NT2/D1 (cell line): ENCODE measurements around the gene SLC25A39.

Experiments
- DNase-seq: peaks from one replicate; pipeline ENCODE4 v3.0.0-alpha.2; 2011; ENCODE audit warnings: low read depth, low spot score
- H3K27me3 ChIP-seq: 2 replicates; pipeline ENCODE4 v1.6.0; 2011; ENCODE audit warnings: mild to moderate bottlenecking; ENCODE audit not compliant: insufficient read length, insufficient read depth
- H3K36me3 ChIP-seq: 2 replicates; pipeline ENCODE4 v1.6.1; 2011; ENCODE audit warnings: mild to moderate bottlenecking, low read length, mixed read lengths; ENCODE audit not compliant: insufficient read depth, insufficient read length
- H3K4me1 ChIP-seq: 2 replicates; pipeline ENCODE4 v1.5.1; 2011; ENCODE audit not compliant: insufficient read depth, insufficient read length
- H3K4me3 ChIP-seq: 2 replicates; pipeline ENCODE4 v1.5.1; 2011; ENCODE audit warnings: low read depth; ENCODE audit not compliant: insufficient read length
- H3K9ac ChIP-seq: 2 replicates; pipeline ENCODE4 v1.6.0; 2011; ENCODE audit warnings: low read depth; ENCODE audit not compliant: insufficient read length
- H3K9me3 ChIP-seq: 2 replicates; pipeline ENCODE4 v1.5.1; 2011; ENCODE audit warnings: mild to moderate bottlenecking, low read length; ENCODE audit not compliant: insufficient read depth
- SUZ12 ChIP-seq: IDR thresholded peaks from 2 replicates; pipeline ENCODE4 v1.6.1; 2011; ENCODE audit not compliant: insufficient read length, insufficient read depth; ENCODE audit errors: extremely low read depth
- YY1 ChIP-seq: IDR thresholded peaks from 2 replicates; pipeline ENCODE4 v1.6.1; 2011; ENCODE audit not compliant: insufficient read length, insufficient read depth
- ZNF274 ChIP-seq: IDR thresholded peaks from 2 replicates; pipeline ENCODE4 v1.6.1; 2011; ENCODE audit warnings: mild to moderate bottlenecking, low read depth, low read length

SLC25A39 gene

GRCh38 chr17:44320066-44320465, 4.6 kb downstream of the SLC25A39 start:
- Histone ChIP-seq H3K4me3 (no peak overlapping the region), H3K36me3 (peaks cover 50% of the 10 kb centered on the region), H3K27me3 (peaks cover 7% of the 10 kb centered on the region), H3K4me1 (peaks cover 30% of the 10 kb centered on the region), H3K9ac (no peak overlapping the region), H3K9me3 (no peaks in the 10 kb centered on the region)
- TF ChIP-seq ZNF274: no peak
- no peak for TF ChIP-seq SUZ12
- no peak for TF ChIP-seq YY1
- DNase-seq: no peak

GRCh38 chr17:44318077-44318892, 6.3 kb downstream of the SLC25A39 start:
- H3K4me3 ChIP-seq: no peak overlapping the region
- H3K9ac ChIP-seq: no peak overlapping the region
- H3K27me3 ChIP-seq: peaks cover 20% of the 10 kb centered on the region
- H3K9me3 ChIP-seq: no peaks in the 10 kb centered on the region
- peaks cover 30% of the 10 kb centered on the region for H3K4me1 ChIP-seq
- H3K36me3 ChIP-seq: peaks cover 47% of the 10 kb centered on the region
- no peak for DNase-seq
- TF ChIP-seq YY1 (no peak), ZNF274 (no peak), SUZ12 (no peak)

GRCh38 chr17:44317545-44317944, 7.1 kb downstream of the SLC25A39 start:
- no peak overlapping the region for H3K9ac ChIP-seq
- no peak overlapping the region for H3K4me3 ChIP-seq
- DNase-seq: no peak
- peaks cover 43% of the 10 kb centered on the region for H3K36me3 ChIP-seq
- TF ChIP-seq ZNF274: no peak
- no peak for TF ChIP-seq YY1
- no peak for TF ChIP-seq SUZ12
- no peaks in the 10 kb centered on the region for H3K9me3 ChIP-seq
- peaks cover 35% of the 10 kb centered on the region for H3K4me1 ChIP-seq
- H3K27me3 ChIP-seq: peaks cover 20% of the 10 kb centered on the region

GRCh38 chr17:44315760-44316731, 8.6 kb downstream of the SLC25A39 start:
- DNase-seq: peak; percentile 58
- H3K9ac ChIP-seq: peak overlapping the region; percentile 80
- peaks cover 28% of the 10 kb centered on the region for H3K36me3 ChIP-seq
- H3K4me1 ChIP-seq: peaks cover 38% of the 10 kb centered on the region
- H3K27me3 ChIP-seq: peaks cover 20% of the 10 kb centered on the region
- H3K9me3 ChIP-seq: no peaks in the 10 kb centered on the region
- TF ChIP-seq ZNF274 (no peak), SUZ12 (no peak), YY1 (no peak)
- H3K4me3 ChIP-seq: peak overlapping the region; percentile 57

GRCh38 chr17:44314869-44315661, 9.6 kb downstream of the SLC25A39 start:
- peak; percentile 28 for DNase-seq

GRCh38 chr17:44314524-44314868, 10.1 kb downstream of the SLC25A39 start:
- Histone ChIP-seq H3K4me1 (peaks cover 39% of the 10 kb centered on the region), H3K36me3 (peaks cover 12% of the 10 kb centered on the region), H3K9me3 (no peaks in the 10 kb centered on the region), H3K27me3 (peaks cover 27% of the 10 kb centered on the region), H3K4me3 (peak overlapping the region; percentile 38), H3K9ac (peak overlapping the region; percentile 71)
- no peak for TF ChIP-seq YY1
- DNase-seq: no peak

More at GRCh38 chr17:44314869-44315661, 9.6 kb downstream of the SLC25A39 start:
- TF ChIP-seq SUZ12 (no peak), ZNF274 (no peak), YY1 (no peak)
- H3K36me3 ChIP-seq: peaks cover 18% of the 10 kb centered on the region
- H3K9ac ChIP-seq: peak overlapping the region; percentile 71
- H3K9me3 ChIP-seq: no peaks in the 10 kb centered on the region
- H3K4me1 ChIP-seq: peaks cover 39% of the 10 kb centered on the region
- peak overlapping the region; percentile 57 for H3K4me3 ChIP-seq
- peaks cover 21% of the 10 kb centered on the region for H3K27me3 ChIP-seq
